Left ventricle myocardium inferior (tissue), 1 donor: ENCODE data around the gene SPSB4. TPM values are rescaled to one million over a fixed set of nuclear protein-coding genes. Genes with fewer than 3 reads are reported as not detected.

Experiments used
- DNase-seq: peaks from one replicate; pipeline ENCODE4 v3.0.0-alpha.2; 2020
- H3K27ac ChIP-seq: fragments of 200-600 bp; replicated peaks from 2 replicates; pipeline ENCODE4 v1.8.0; 2021
- H3K27me3 ChIP-seq: fragments of 200-600 bp; 2 replicates; pipeline ENCODE4 v1.8.0; 2021; ENCODE audit warnings: low read depth
- H3K36me3 ChIP-seq: fragments of 200-600 bp; 2 replicates; pipeline ENCODE4 v1.8.0; 2021
- H3K4me1 ChIP-seq: fragments of 200-600 bp; 2 replicates; pipeline ENCODE4 v1.8.0; 2021
- H3K4me3 ChIP-seq: fragments of 200-600 bp; 2 replicates; pipeline ENCODE4 v1.8.0; 2021; ENCODE audit warnings: mild to moderate bottlenecking, moderate library complexity
- H3K9me3 ChIP-seq: fragments of 200-600 bp; replicated peaks from 2 replicates; pipeline ENCODE4 v1.8.0; 2021
- CTCF ChIP-seq: fragments of 200-600 bp; IDR thresholded peaks from 2 replicates; pipeline ENCODE4 v1.8.0; 2021; ENCODE audit warnings: antibody characterized with exemption, mild to moderate bottlenecking, borderline replicate concordance
- intact Hi-C: fragments of 100-400 bp; cut with micrococcal nuclease; formaldehyde crosslinking; loops from one replicate; pipeline ENCODE4 v1.11.0; 2022
- total RNA-seq: library from RNA; stranded (reverse); fragmentation: NEBNext Ultra II Directional; extraction: Animal tissue kit (Norgen Biotek cat#: 25700); gene quantifications from one replicate; pipeline ENCODE4 v1.2.1, GENCODE V29; 2021
- donor health status: DM: no; HTN: yes; CAD: no; lungs with severe emphysema.

SPSB4 gene
- total RNA-seq, 1 donor from 2014 or later: 11.2 TPM

GRCh38 chr3:141087778-141088130, 36.6 kb downstream of the SPSB4 start:
- Histone ChIP-seq H3K27me3 (no peaks in the 10 kb centered on the region), H3K27ac (no peak overlapping the region), H3K9me3 (no peaks in the 10 kb centered on the region), H3K4me1 (peaks cover 63% of the 10 kb centered on the region), H3K4me3 (no peak overlapping the region), H3K36me3 (no peaks in the 10 kb centered on the region)
- intact Hi-C loops: no loop called here
- DNase-seq: no peak
- no peak for TF ChIP-seq CTCF

- TF ChIP-seq CTCF: no peak
- no peaks in the 10 kb centered on the region for H3K36me3 ChIP-seq
- no peak overlapping the region for H3K27ac ChIP-seq
- no peaks in the 10 kb centered on the region for H3K27me3 ChIP-seq
- intact Hi-C loops: no loop called here
- H3K9me3 ChIP-seq: no peaks in the 10 kb centered on the region
- peaks cover 65% of the 10 kb centered on the region for H3K4me1 ChIP-seq
- no peak overlapping the region for H3K4me3 ChIP-seq
- no peak for DNase-seq
Observed at GRCh38 chr3:141089339-141090152, 38.4 kb downstream of the SPSB4 start.

GRCh38 chr3:141091426-141091825, 40.3 kb downstream of the SPSB4 start:
- no peak for DNase-seq
- TF ChIP-seq CTCF: no peak
- H3K4me3 ChIP-seq: no peak overlapping the region
- no peaks in the 10 kb centered on the region for H3K36me3 ChIP-seq
- peaks cover 65% of the 10 kb centered on the region for H3K4me1 ChIP-seq
- no peak overlapping the region for H3K27ac ChIP-seq
- no peaks in the 10 kb centered on the region for H3K27me3 ChIP-seq
- intact Hi-C loops: no loop called here
- H3K9me3 ChIP-seq: no peaks in the 10 kb centered on the region

GRCh38 chr3:141092663-141093062, 41.5 kb downstream of the SPSB4 start:
- TF ChIP-seq CTCF: no peak
- Histone ChIP-seq H3K4me3 (no peak overlapping the region), H3K27ac (no peak overlapping the region), H3K9me3 (no peaks in the 10 kb centered on the region), H3K4me1 (peaks cover 59% of the 10 kb centered on the region), H3K27me3 (no peaks in the 10 kb centered on the region), H3K36me3 (no peaks in the 10 kb centered on the region)
- intact Hi-C loops: no loop called here
- no peak for DNase-seq

GRCh38 chr3:141093397-141093796, 42.2 kb downstream of the SPSB4 start:
- Histone ChIP-seq H3K27me3 (no peaks in the 10 kb centered on the region), H3K4me1 (peaks cover 59% of the 10 kb centered on the region), H3K9me3 (no peaks in the 10 kb centered on the region), H3K4me3 (no peak overlapping the region), H3K36me3 (no peaks in the 10 kb centered on the region), H3K27ac (peak overlapping the region; percentile 80)
- TF ChIP-seq CTCF: no peak
- DNase-seq: no peak
- intact Hi-C loops: no loop called here
